ENCODE results near the gene YAP1.
A peak's percentile ranks its signal among the peaks of the same experiment; 100 is the strongest.

- TF ChIP-seq, protein P1, sequence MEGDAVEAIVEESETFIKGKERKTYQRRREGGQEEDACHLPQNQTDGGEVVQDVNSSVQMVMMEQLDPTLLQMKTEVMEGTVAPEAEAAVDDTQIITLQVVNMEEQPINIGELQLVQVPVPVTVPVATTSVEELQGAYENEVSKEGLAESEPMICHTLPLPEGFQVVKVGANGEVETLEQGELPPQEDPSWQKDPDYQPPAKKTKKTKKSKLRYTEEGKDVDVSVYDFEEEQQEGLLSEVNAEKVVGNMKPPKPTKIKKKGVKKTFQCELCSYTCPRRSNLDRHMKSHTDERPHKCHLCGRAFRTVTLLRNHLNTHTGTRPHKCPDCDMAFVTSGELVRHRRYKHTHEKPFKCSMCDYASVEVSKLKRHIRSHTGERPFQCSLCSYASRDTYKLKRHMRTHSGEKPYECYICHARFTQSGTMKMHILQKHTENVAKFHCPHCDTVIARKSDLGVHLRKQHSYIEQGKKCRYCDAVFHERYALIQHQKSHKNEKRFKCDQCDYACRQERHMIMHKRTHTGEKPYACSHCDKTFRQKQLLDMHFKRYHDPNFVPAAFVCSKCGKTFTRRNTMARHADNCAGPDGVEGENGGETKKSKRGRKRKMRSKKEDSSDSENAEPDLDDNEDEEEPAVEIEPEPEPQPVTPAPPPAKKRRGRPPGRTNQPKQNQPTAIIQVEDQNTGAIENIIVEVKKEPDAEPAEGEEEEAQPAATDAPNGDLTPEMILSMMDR (conservative IDR thresholded peaks at IDR 0.05), result peak; percentile 43
- no peak for TF ChIP-seq ZFX (IDR thresholded peaks at IDR 0.05)
Observed at GRCh38 chr11:102111011-102111786, 952 bp downstream of the YAP1 start.

Data from C4-2B (cell line).